ENCODE data around the gene TTC28.

TTC28 gene

GRCh38 chr22:28488825-28489224 is 190.8 kb downstream of the TTC28 start:
- no peaks in the 10 kb centered on the region for H3K36me3 ChIP-seq (replicated peaks)
- TF ChIP-seq CTCF (IDR thresholded peaks at IDR 0.05; ENCODE audit: low read depth, low read length, missing control alignments), result no peak
- H3K4me3 ChIP-seq (ENCODE audit: low read depth, low read length), result no peak overlapping the region
- H3K27me3 ChIP-seq (replicated peaks), result no peaks in the 10 kb centered on the region
- DNase-seq, result no peak
- in situ Hi-C loops (cut with HindIII; ENCODE audit: low pct_ligation_motif_present, low sequenced_read_pairs), result no loop called here
- H3K27ac ChIP-seq, result no peak overlapping the region

GRCh38 chr22:28484662-28485061 is 195.0 kb downstream of the TTC28 start:
- no peaks in the 10 kb centered on the region for H3K27me3 ChIP-seq (replicated peaks)
- in situ Hi-C loops (cut with HindIII; ENCODE audit: low pct_ligation_motif_present, low sequenced_read_pairs), result no loop called here
- no peaks in the 10 kb centered on the region for H3K36me3 ChIP-seq (replicated peaks)
- no peak for TF ChIP-seq CTCF (IDR thresholded peaks at IDR 0.05; ENCODE audit: low read depth, low read length, missing control alignments)
- H3K4me3 ChIP-seq (ENCODE audit: low read depth, low read length), result no peak overlapping the region
- no peak overlapping the region for H3K27ac ChIP-seq
- DNase-seq, result no peak

- H3K36me3 ChIP-seq (replicated peaks), result no peaks in the 10 kb centered on the region
- TF ChIP-seq CTCF (IDR thresholded peaks at IDR 0.05; ENCODE audit: low read depth, low read length, missing control alignments), result no peak
- H3K4me3 ChIP-seq (ENCODE audit: low read depth, low read length), result no peak overlapping the region
- no peak for DNase-seq
- H3K27ac ChIP-seq, result no peak overlapping the region
- no peaks in the 10 kb centered on the region for H3K27me3 ChIP-seq (replicated peaks)
- in situ Hi-C loops (cut with HindIII; ENCODE audit: low pct_ligation_motif_present, low sequenced_read_pairs), result no loop called here
These were observed 197.9 kb downstream of the TTC28 start for GRCh38 chr22:28481725-28482124.

- Histone ChIP-seq H3K4me3 (ENCODE audit: low read depth, low read length) (no peak overlapping the region), H3K27me3 (replicated peaks) (no peaks in the 10 kb centered on the region), H3K36me3 (replicated peaks) (no peaks in the 10 kb centered on the region), H3K27ac (no peak overlapping the region)
- in situ Hi-C loops (cut with HindIII; ENCODE audit: low pct_ligation_motif_present, low sequenced_read_pairs), result no loop called here
- no peak for DNase-seq
- no peak for TF ChIP-seq CTCF (IDR thresholded peaks at IDR 0.05; ENCODE audit: low read depth, low read length, missing control alignments)
These were observed 199.5 kb downstream of the TTC28 start for GRCh38 chr22:28480000-28480715.

- no peak for TF ChIP-seq CTCF (IDR thresholded peaks at IDR 0.05; ENCODE audit: low read depth, low read length, missing control alignments)
These were observed 201.1 kb downstream of the TTC28 start for GRCh38 chr22:28478564-28478963.

GRCh38 chr22:28477556-28477955 is 202.1 kb downstream of the TTC28 start:
- Histone ChIP-seq H3K4me3 (ENCODE audit: low read depth, low read length) (no peak overlapping the region), H3K27me3 (replicated peaks) (no peaks in the 10 kb centered on the region), H3K36me3 (replicated peaks) (no peaks in the 10 kb centered on the region), H3K27ac (no peak overlapping the region)
- DNase-seq, result no peak
- TF ChIP-seq CTCF (IDR thresholded peaks at IDR 0.05; ENCODE audit: low read depth, low read length, missing control alignments), result no peak
- in situ Hi-C loops (cut with HindIII; ENCODE audit: low pct_ligation_motif_present, low sequenced_read_pairs), result no loop called here

More at GRCh38 chr22:28478564-28478963, 201.1 kb downstream of the TTC28 start:
- Histone ChIP-seq H3K27ac (no peak overlapping the region), H3K36me3 (replicated peaks) (no peaks in the 10 kb centered on the region), H3K27me3 (replicated peaks) (no peaks in the 10 kb centered on the region), H3K4me3 (ENCODE audit: low read depth, low read length) (no peak overlapping the region)
- in situ Hi-C loops (cut with HindIII; ENCODE audit: low pct_ligation_motif_present, low sequenced_read_pairs), result no loop called here
- DNase-seq, result no peak

Measured in brain microvascular endothelial cell (primary cell).